Keratinocyte (primary cell): ENCODE results near the gene STAC. TPM values are rescaled to one million over a fixed set of nuclear protein-coding genes. Genes with fewer than 3 reads are reported as not detected.

ENCODE experiments used
- DNase-seq: peaks from one replicate; pipeline ENCODE4 v3.0.0-alpha.2; 2011; ENCODE audit warnings: low read depth, missing footprints, low spot score
- FAIRE-seq: peaks from 2 replicates; lab custom pipeline; 2011; peaks lifted over from hg19 to GRCh38; lab: Jason Lieb, UNC
- H2AFZ ChIP-seq: 2 replicates; pipeline ENCODE4 v1.6.0; 2012; ENCODE audit warnings: low read length, control low read depth, inconsistent platforms; ENCODE audit not compliant: control insufficient read depth
- H3K27ac ChIP-seq: 2 replicates; pipeline ENCODE4 v1.5.1; 2011; ENCODE audit warnings: low read length; ENCODE audit not compliant: control insufficient read depth, insufficient read depth
- H3K27me3 ChIP-seq: 3 replicates; pipeline ENCODE4 v1.6.0; 2011; ENCODE audit warnings: low read length; ENCODE audit not compliant: control insufficient read depth, insufficient read depth; ENCODE audit errors: extremely low read depth
- H3K36me3 ChIP-seq, 2 experiments: 2 replicates in 1 of 2; 3 replicates in 1 of 2; pipeline ENCODE4 v1.5.1; 2011; ENCODE audit warnings: low read length in 2 of 2, mild to moderate bottlenecking in 1 of 2; ENCODE audit not compliant: control insufficient read depth in 2 of 2, insufficient read depth in 2 of 2; ENCODE audit errors: extremely low read depth in 1 of 2
- H3K4me1 ChIP-seq: 3 replicates; pipeline ENCODE4 v1.5.1; 2011; ENCODE audit warnings: low read length; ENCODE audit not compliant: control insufficient read depth, insufficient read depth; ENCODE audit errors: extremely low read depth
- H3K4me2 ChIP-seq: 3 replicates; pipeline ENCODE4 v1.6.0; 2011; ENCODE audit warnings: low read depth, low read length; ENCODE audit not compliant: control insufficient read depth, insufficient read depth; ENCODE audit errors: extremely low read depth
- H3K4me3 ChIP-seq, 3 experiments: fragments of 200-600 bp in 1 of 3; sonication (generic) in 1 of 3; 2 replicates in 2 of 3; 3 replicates in 1 of 3; pipeline ENCODE4 v1.5.1; 2011 to 2016; ENCODE audit warnings: low read length in 3 of 3, mild to moderate bottlenecking in 3 of 3, control low read depth in 2 of 3, inconsistent platforms in 1 of 3, low read depth in 1 of 3, mixed read lengths in 1 of 3, mixed run types in 1 of 3, moderate library complexity in 1 of 3; ENCODE audit not compliant: control insufficient read depth in 2 of 3, insufficient read depth in 2 of 3; ENCODE audit errors: extremely low read depth in 1 of 3
- H3K79me2 ChIP-seq: 2 replicates; pipeline ENCODE4 v1.6.0; 2012; ENCODE audit warnings: low read length; ENCODE audit not compliant: control insufficient read depth, insufficient read depth
- H3K9ac ChIP-seq: 3 replicates; pipeline ENCODE4 v1.6.0; 2011; ENCODE audit warnings: low read length; ENCODE audit not compliant: control insufficient read depth, insufficient read depth; ENCODE audit errors: extremely low read depth
- H3K9me1 ChIP-seq: 3 replicates; pipeline ENCODE4 v1.6.0; 2011; ENCODE audit warnings: low read length; ENCODE audit not compliant: control insufficient read depth, insufficient read depth; ENCODE audit errors: extremely low read depth
- H3K9me3 ChIP-seq: 2 replicates; pipeline ENCODE4 v1.5.1; 2012; ENCODE audit warnings: low read depth, low read length; ENCODE audit not compliant: control insufficient read depth
- H4K20me1 ChIP-seq: 3 replicates; pipeline ENCODE4 v1.6.0; 2011; ENCODE audit warnings: low read length; ENCODE audit not compliant: control insufficient read depth, insufficient read depth; ENCODE audit errors: extremely low read depth
- EZH2 ChIP-seq: IDR thresholded peaks from one replicate; pipeline ENCODE4 v1.6.1; 2012; ENCODE audit warnings: inconsistent platforms, mild to moderate bottlenecking, low read length, moderate library complexity
- dilution Hi-C: fragments of 300-500 bp; cut with MboI; formaldehyde crosslinking; loops from one replicate; pipeline ENCODE4 v1.7.0; 2020; ENCODE audit warnings: low sequenced_read_pairs; ENCODE audit not compliant: extremely low pct_ligation_motif_present
- polyA plus RNA-seq, 5 experiments: library from polyadenylated mRNA; depleted of rRNA in 3 of 5; stranded (reverse) in 3 of 5; stranded (forward) in 1 of 5; unstranded in 1 of 5; fragments of >200 nt; gene quantifications; 1 replicate in 1 of 5; 2 replicates in 3 of 5; 3 replicates in 1 of 5; pipeline versions ENCODE4 v1.2.1 to v1.2.3, GENCODE V29; 2011 to 2012; ENCODE audit warnings: missing spikeins in 2 of 5, low read depth in 1 of 5, low replicate concordance in 1 of 5
- TF ChIP-seq, protein P1 (sequence below), 3 experiments: IDR thresholded peaks in 1 of 3; conservative IDR thresholded peaks in 1 of 3; optimal IDR thresholded peaks in 1 of 3; 2 replicates in 2 of 3; 3 replicates in 1 of 3; pipeline versions ENCODE3 to v1.5.1; 2011; ENCODE audit warnings: low read length in 3 of 3, mild to moderate bottlenecking in 3 of 3, moderate library complexity in 2 of 3, control low read depth in 1 of 3, inconsistent platforms in 1 of 3; ENCODE audit not compliant: insufficient read depth in 2 of 3; ENCODE audit errors: extremely low read depth in 1 of 3

The STAC gene
- polyA plus RNA-seq, 1 donor (not counting 4 experiments of a cell fraction or from before 2014, with no cell fraction given), result 7.9 TPM

DNA sequence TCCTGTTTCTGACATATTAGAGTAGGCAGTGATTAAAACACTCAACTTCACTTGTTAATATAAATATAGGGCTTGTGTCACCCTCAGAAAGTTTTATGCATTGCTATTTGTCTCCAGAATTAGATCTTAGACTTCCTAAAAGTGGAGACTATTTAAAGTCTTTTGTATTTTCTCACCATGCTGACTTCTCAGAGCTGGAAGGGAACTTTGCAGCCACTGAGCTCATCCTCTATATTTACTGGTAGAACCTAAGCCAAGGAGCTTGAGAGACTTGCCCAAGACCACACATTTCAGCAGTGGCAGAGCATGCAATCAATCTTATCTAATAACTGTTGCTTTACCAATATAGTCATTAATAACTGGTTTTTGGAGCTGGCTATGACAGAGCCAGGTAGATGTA, 53.2 kb downstream of the STAC start:
- no peaks in the 10 kb centered on the region for H3K79me2 ChIP-seq
- H3K4me2 ChIP-seq, result no peak overlapping the region
- H3K27me3 ChIP-seq, result no peaks in the 10 kb centered on the region
- H3K9me1 ChIP-seq, result no peaks in the 10 kb centered on the region
- peaks cover 9% of the 10 kb centered on the region for H3K4me1 ChIP-seq
- no peaks in the 10 kb centered on the region for H3K36me3 ChIP-seq
- H4K20me1 ChIP-seq, result no peaks in the 10 kb centered on the region
- no peak overlapping the region for H2AFZ ChIP-seq
- no peak overlapping the region for H3K4me3 ChIP-seq
- FAIRE-seq (no peak), DNase-seq (no peak)
- TF ChIP-seq, protein P1, sequence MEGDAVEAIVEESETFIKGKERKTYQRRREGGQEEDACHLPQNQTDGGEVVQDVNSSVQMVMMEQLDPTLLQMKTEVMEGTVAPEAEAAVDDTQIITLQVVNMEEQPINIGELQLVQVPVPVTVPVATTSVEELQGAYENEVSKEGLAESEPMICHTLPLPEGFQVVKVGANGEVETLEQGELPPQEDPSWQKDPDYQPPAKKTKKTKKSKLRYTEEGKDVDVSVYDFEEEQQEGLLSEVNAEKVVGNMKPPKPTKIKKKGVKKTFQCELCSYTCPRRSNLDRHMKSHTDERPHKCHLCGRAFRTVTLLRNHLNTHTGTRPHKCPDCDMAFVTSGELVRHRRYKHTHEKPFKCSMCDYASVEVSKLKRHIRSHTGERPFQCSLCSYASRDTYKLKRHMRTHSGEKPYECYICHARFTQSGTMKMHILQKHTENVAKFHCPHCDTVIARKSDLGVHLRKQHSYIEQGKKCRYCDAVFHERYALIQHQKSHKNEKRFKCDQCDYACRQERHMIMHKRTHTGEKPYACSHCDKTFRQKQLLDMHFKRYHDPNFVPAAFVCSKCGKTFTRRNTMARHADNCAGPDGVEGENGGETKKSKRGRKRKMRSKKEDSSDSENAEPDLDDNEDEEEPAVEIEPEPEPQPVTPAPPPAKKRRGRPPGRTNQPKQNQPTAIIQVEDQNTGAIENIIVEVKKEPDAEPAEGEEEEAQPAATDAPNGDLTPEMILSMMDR (optimal IDR thresholded peaks at IDR 0.05 in 1 of 3, IDR thresholded peaks at IDR 0.05 in 1 of 3, conservative IDR thresholded peaks at IDR 0.05 in 1 of 3; ENCODE audit: extremely low read depth in 1 of 3, insufficient read depth in 2 of 3, low read length in 3 of 3), result no peak
- TF ChIP-seq EZH2, result no peak
- H3K9me3 ChIP-seq, result no peaks in the 10 kb centered on the region
- dilution Hi-C loops, result no loop called here
- no peak overlapping the region for H3K9ac ChIP-seq
- no peak overlapping the region for H3K27ac ChIP-seq

DNA sequence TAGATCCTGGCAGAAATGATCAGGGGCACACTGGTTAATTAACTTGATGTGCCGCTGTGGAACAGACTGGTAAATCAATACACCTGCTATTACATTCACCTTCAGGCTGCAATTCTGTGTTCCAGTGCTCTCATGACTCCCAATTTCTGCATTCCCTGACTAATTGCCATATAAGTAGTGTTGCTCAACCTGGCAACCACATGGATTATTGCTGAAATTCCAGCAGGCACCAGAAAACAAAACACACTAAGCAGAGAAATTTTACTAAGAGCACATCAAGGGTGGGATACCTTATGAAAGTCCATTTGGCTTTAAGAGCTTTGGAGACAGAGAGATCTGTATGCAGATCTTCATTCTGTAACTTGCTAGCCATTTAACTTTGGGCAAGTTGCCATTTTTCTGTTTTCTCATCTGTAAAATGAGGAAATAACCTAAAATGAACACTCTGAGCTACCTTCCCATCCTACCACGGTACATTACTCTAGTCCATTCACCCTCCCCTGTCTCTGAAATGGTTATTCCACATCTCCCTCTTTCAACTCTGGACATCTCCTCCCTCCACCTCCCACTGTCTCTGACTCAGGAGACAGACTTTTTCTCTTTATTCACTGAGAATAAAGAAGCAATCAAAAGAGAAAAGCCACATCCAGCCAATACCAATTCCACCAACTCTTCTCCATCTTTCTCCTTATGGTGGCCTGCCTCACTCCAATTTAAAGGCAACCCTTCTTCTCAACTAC, 54.6 kb downstream of the STAC start:
- TF ChIP-seq, protein P1 (optimal IDR thresholded peaks at IDR 0.05 in 1 of 3, IDR thresholded peaks at IDR 0.05 in 1 of 3, conservative IDR thresholded peaks at IDR 0.05 in 1 of 3; ENCODE audit: extremely low read depth in 1 of 3, insufficient read depth in 2 of 3, low read length in 3 of 3), result no peak
- TF ChIP-seq EZH2, result no peak
- H3K9ac ChIP-seq, result no peak overlapping the region
- dilution Hi-C loops, result no loop called here
- H4K20me1 ChIP-seq, result no peaks in the 10 kb centered on the region
- H3K27ac ChIP-seq, result no peak overlapping the region
- FAIRE-seq, result no peak
- no peaks in the 10 kb centered on the region for H3K79me2 ChIP-seq
- H3K4me3 ChIP-seq, result no peak overlapping the region
- no peak overlapping the region for H3K4me2 ChIP-seq
- peaks cover 4% of the 10 kb centered on the region for H3K4me1 ChIP-seq
- no peaks in the 10 kb centered on the region for H3K9me1 ChIP-seq
- H3K9me3 ChIP-seq, result no peaks in the 10 kb centered on the region
- H2AFZ ChIP-seq, result no peak overlapping the region
- no peak for DNase-seq
- H3K36me3 ChIP-seq, result no peaks in the 10 kb centered on the region
- no peaks in the 10 kb centered on the region for H3K27me3 ChIP-seq
